GM10266 (cell line): ENCODE data around the gene AK8.

Experiments
- DNase-seq: peaks from one replicate; pipeline ENCODE4 v3.0.0; 2012; ENCODE audit errors: extremely low spot score
- TF ChIP-seq, protein P1 (sequence below): IDR thresholded peaks from 2 replicates; pipeline ENCODE4 v1.5.1; 2012; ENCODE audit warnings: mild to moderate bottlenecking, low read depth; ENCODE audit not compliant: control insufficient read depth, insufficient read depth; ENCODE audit errors: missing control alignments

The AK8 gene

DNA sequence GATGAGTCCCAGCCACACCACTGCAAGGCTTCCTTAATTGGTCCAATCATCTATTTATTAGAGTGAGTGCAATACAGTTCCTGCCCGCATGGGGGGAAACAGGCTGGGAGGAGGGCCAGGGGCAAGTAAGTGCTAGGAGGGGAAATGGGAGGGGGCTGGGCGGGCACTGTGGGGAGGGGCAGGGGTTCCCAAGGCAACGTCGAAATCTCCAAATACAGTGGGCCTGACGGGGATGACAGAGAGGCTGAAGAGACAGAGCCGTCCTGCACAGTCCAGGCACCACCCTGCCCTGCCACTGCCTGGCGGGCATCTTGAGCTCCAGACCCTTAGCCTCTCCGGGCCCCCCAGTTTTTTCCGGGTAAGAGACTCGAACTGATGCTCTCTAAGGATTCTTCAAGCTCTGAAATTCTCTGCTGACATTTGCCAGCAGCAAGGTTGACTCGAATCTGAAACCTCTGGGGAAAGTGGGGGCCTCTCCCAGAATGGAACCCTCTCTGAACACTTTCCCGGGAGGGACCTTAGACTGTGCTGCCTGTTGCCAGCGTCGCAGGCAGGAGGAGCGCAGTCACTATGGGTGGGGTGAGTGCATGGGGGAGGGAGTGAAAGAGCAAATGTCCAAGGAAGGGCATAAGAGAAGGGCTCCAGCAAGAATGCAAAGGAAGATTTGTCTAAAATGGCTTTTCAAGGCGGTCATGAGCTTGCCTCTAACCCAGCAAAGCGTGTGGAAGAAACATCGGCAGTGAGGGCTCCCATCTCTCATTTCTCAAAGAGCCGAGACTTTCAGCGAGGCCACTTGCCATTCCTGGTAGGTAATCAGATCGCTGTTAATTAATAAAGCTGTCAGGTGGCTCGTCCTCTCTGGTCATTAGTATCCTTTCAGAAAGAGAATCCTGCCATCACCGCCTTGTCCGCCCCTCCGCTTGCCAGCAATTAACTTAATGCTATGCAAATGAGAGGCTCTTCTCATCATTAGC lies 108.9 kb downstream of the AK8 start:
- peak; percentile 81 for DNase-seq
- TF ChIP-seq, protein P1, sequence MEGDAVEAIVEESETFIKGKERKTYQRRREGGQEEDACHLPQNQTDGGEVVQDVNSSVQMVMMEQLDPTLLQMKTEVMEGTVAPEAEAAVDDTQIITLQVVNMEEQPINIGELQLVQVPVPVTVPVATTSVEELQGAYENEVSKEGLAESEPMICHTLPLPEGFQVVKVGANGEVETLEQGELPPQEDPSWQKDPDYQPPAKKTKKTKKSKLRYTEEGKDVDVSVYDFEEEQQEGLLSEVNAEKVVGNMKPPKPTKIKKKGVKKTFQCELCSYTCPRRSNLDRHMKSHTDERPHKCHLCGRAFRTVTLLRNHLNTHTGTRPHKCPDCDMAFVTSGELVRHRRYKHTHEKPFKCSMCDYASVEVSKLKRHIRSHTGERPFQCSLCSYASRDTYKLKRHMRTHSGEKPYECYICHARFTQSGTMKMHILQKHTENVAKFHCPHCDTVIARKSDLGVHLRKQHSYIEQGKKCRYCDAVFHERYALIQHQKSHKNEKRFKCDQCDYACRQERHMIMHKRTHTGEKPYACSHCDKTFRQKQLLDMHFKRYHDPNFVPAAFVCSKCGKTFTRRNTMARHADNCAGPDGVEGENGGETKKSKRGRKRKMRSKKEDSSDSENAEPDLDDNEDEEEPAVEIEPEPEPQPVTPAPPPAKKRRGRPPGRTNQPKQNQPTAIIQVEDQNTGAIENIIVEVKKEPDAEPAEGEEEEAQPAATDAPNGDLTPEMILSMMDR: peak; percentile 54

DNA sequence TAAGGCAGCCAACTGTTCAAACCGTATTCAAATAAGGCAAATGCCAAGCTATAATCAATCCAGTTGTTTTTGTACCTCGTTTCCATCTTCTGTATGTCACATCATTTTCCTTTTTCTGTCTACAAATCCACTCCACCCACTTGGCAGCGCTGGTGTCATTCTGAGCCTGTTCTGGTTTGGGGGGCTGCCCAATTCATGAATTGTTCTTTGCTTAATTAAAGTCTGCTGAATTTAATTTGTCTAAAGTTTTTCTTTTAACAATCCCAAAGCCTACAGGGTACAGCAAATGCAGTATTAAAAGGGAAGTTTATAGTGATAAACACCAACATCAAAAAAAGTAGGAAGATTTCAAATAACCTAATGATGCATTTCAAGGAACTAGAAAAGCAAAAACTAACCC lies 114.5 kb downstream of the AK8 start:
- TF ChIP-seq, protein P1: no peak
- DNase-seq: no peak

DNA sequence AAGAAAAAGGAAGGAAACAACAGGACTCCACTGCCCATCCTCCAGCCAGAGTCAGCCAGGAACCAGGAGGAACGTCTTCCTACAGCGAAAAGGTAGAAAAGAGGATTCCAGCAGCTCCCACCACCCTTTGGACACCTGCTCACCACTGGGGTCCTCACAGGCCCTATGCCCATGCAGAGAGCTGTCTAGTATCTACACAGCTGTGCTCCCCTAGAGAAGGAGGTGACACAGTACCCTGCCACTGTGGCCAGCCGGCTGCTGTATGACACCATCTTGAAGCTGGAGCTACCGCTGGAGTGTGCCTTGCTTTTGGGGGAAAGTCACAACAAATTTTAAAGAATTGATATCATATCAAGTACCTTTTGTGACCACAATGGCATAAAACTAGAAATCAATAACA lies 115.2 kb downstream of the AK8 start:
- TF ChIP-seq, protein P1: no peak
- DNase-seq: no peak

DNA sequence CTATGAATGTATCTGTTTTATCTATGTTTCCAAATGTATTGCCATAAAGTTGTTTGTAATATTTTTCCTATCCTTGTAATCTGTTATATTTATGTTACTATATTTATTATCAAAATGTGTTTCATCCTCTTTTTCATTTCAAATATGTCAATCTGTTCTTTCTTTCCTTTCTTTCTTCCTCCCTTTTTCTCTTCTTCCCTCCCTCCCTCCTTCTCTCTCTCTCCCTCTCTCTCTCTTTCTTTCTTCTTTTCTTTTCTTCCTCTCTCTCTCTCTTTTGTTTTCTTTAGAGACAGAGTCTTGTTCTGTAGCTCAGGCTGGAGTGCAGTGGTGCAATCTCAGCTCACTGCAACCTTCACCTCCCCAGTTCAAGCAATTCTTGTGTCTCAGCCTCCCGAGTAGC lies 116.5 kb downstream of the AK8 start:
- no peak for DNase-seq
- TF ChIP-seq, protein P1: no peak

DNA sequence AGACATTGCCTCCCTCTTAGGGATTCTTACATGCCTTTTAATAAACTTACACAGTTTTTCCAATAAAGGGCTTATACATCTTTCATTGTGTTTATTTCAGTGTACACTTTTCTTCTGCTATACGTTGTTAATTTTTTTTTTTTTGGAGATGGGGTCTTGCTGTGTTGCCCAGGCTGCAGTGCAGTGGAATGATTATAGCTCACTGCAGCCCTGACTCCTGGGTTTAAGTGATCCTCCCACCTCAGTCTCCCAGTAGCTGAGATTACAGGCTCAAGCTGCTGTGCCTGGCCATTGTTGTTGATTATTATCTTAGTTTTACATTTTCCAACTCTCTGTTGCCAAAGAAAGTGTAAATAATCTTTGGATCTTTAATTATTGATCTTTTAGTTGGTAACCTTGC lies 118.0 kb downstream of the AK8 start:
- DNase-seq: no peak

DNA sequence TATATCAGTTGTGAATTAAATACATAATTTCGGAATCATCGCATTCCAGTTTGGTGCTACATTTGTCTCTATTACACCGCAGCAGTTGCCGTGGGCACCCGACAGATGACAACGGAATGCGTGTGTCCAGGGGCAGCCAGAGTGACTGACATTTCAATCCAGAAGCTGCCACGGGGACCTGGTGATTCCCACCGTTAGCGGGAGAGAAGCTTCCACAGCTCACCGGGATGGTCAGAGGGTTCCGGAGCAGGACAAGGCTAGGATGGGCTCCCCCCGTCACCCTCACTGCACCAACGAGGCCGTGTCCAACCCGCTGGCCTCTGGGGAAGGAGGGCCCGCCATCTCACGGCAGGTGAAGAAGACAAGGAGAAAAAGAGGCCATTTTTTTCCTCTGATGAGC lies 121.1 kb downstream of the AK8 start:
- DNase-seq: no peak
- TF ChIP-seq, protein P1: no peak

More for the DNA sequence above, 118.0 kb downstream of the AK8 start:
- TF ChIP-seq, protein P1: no peak

DNA sequence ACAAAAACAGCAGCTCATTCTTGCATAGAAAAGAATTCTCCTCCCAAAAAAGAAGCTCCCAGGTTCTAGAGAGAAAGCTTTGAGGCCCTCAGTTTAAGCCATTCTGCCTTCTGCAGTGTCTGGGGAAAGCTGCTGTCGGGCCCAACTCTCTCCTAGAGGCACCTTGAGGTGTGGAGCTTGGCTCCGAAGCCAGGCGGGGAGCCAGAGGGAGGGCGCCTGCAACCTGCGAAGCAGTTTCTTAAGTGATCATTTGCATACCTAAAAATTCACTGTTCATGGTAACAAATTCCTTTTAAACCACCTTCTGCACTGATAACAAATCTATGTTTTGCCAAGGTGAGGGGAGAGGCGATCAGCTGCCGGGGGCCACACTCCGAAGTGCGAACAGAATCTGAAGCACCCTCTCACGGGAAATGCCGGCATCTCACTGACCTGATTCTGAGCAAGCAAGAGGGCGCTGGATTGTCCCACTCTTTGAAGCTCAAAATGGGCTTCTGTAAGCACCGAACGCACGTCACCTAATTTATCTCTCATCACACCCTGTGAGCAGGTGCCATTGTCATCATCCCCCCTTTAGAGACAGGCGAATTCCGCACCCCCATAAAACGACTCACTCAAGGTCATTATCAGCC lies 121.8 kb downstream of the AK8 start:
- TF ChIP-seq, protein P1: no peak
- no peak for DNase-seq
